Mucosa of stomach (tissue), 1 donor: ENCODE results near the gene NME9.
"Not testable (repeated sequence)": the region's sequence is repeated elsewhere in the genome, so short reads cannot be mapped to it uniquely, and the experiment has no call there.

Experiments used
- H3K27me3 ChIP-seq: one replicate; pipeline ENCODE4 v1.7.0; 2013; ENCODE audit warnings: mild to moderate bottlenecking, low read length; ENCODE audit not compliant: control insufficient read depth, insufficient read depth
- H3K36me3 ChIP-seq: one replicate; pipeline ENCODE4 v1.7.0; 2013; ENCODE audit warnings: low read length; ENCODE audit not compliant: control insufficient read depth, insufficient read depth
- H3K4me1 ChIP-seq: one replicate; pipeline ENCODE4 v1.7.0; 2013; ENCODE audit warnings: mild to moderate bottlenecking, low read length; ENCODE audit not compliant: control insufficient read depth, insufficient read depth
- H3K4me3 ChIP-seq: one replicate; pipeline ENCODE4 v1.7.0; 2013; ENCODE audit warnings: low read length
- H3K9ac ChIP-seq: one replicate; pipeline ENCODE4 v1.7.0; 2013; ENCODE audit warnings: mild to moderate bottlenecking, low read length, moderate library complexity
- H3K9me3 ChIP-seq: one replicate; pipeline ENCODE4 v1.7.0; 2013; ENCODE audit warnings: mild to moderate bottlenecking, low read length, moderate library complexity; ENCODE audit not compliant: control insufficient read depth
- donor health status: Pancreatic carcinoma.

Gene NME9

DNA sequence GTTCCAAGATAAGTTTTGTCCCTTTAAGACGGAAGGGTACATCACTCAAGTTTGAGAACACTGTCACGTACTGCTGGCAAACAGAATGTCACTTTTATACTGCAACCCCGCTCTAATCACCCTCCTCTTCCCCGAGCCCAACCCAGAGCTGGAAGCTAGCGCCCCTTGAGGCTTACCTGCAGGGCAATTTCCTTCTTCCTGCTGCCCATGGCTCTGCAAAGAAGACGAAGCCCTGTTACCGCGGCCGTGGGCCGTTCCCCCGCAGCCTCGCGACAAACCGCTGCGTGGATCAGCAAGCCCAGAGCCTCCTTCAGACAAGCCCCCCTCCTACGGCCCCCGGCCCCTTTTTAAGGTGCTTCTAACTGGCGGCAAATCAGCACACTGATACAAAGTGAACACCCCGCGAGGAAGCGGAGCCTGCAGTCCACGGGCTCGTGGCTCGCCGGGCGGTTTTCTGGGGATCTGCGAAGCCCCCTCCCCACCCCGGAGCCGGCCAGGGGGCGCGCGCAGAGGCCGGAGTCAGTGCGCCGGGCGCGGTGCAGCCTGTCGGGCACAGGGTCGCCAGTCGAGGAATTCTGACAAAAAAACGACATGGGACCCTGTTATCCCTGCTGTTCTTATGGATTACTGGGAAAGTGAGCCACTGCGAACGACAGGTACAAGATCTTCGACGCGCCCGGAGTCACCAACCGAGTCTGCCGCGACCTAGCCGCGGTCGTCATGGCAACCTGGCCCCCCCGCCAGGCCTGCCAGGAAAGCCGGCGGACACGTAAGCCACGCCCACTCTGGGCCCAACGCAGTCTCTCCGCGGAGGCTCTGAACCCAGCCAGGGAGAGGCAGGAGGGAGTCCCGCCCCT is at the start of gene NME9:
NME9 (minus strand) TSS at position 725 of the 857 bp plus-strand sequence; CDS start at position 209, 516 bp downstream.
- no peaks in the 10 kb centered on the region for H3K9me3 ChIP-seq
- no peaks in the 10 kb centered on the region for H3K27me3 ChIP-seq
- H3K4me3 ChIP-seq: peak within 1 kb of the TSS; percentile 23
- H3K36me3 ChIP-seq: no peaks in the 10 kb centered on the region
- H3K9ac ChIP-seq: peak within 1 kb of the TSS; percentile 53
- H3K4me1 ChIP-seq: no peaks in the 10 kb centered on the region

DNA sequence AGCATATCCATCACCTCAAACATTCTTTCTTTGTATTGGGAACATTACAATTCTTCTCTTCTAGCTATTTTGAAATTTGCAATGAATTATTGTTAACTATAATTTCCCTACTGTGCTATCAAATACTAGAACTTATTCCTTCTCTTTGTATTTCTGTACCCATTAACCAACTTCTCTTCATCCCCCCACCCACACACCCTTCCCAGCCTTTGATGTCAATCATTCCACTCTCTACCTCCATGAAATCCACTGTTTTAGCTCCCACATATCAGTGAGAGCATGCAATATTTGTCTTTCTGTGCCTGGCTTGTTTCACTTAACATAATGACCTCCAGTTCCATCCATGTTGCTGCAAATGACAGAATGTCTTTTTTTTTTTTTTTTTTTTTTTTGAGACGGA is 49.3 kb upstream of the NME9 start:
- H3K36me3 ChIP-seq: no peaks in the 10 kb centered on the region
- no peak overlapping the region for H3K9ac ChIP-seq
- no peak overlapping the region for H3K4me3 ChIP-seq
- H3K27me3 ChIP-seq: no peaks in the 10 kb centered on the region
- H3K4me1 ChIP-seq: no peaks in the 10 kb centered on the region
- no peaks in the 10 kb centered on the region for H3K9me3 ChIP-seq

DNA sequence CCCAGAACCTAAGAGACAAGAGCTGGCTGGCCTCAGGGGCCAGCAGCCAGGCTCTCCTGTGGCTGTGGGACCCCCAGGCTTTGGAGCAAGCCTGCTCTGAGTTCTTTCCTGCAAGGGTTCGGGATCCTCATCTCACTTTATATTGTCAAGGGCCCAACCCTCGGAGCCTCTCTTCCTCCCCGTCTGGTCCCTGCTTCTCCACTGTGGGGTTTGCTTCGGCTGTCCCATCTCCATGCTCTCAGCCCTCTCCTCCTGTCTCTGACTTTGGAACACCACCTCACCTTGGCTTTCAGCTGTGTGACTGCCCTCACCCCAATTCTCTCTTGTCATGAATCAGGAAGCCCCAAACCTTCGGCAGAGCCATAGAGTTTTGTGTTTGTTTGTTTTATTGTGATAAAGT is 48.7 kb upstream of the NME9 start:
- Histone ChIP-seq H3K36me3 (no peaks in the 10 kb centered on the region), H3K9me3 (no peaks in the 10 kb centered on the region), H3K4me1 (no peaks in the 10 kb centered on the region), H3K27me3 (no peaks in the 10 kb centered on the region), H3K4me3 (no peak overlapping the region), H3K9ac (no peak overlapping the region)

DNA sequence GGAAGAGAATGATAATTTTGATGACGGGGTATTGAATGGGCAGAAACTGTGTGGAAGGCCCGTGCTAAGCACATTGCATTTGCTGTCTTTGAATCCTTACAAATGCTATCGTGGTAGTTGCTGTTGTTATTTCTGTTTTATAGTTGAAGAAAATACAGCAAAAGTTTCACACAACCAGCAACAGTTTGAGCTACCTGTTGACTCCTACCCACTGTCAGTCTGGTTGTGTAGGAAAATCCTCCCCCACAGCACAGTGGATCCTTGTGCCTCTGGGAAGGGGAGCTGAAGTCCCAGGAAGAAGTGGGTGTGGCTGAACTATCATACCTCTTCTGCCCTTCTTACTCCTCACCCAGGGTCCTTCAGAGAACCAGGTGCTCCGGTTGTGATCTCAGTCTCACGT is 48.2 kb upstream of the NME9 start:
- H3K36me3 ChIP-seq: no peaks in the 10 kb centered on the region
- H3K9me3 ChIP-seq: no peaks in the 10 kb centered on the region
- no peaks in the 10 kb centered on the region for H3K4me1 ChIP-seq
- no peak overlapping the region for H3K9ac ChIP-seq
- H3K27me3 ChIP-seq: no peaks in the 10 kb centered on the region
- no peak overlapping the region for H3K4me3 ChIP-seq

GRCh38 chr3:138377212-138377611 is 47.6 kb upstream of the NME9 start:
- not testable (repeated sequence) for H3K9ac ChIP-seq, H3K36me3 ChIP-seq, H3K4me3 ChIP-seq, H3K9me3 ChIP-seq, H3K4me1 ChIP-seq, H3K27me3 ChIP-seq

- Histone ChIP-seq H3K4me1 (no peaks in the 10 kb centered on the region), H3K27me3 (no peaks in the 10 kb centered on the region), H3K4me3 (no peak overlapping the region), H3K36me3 (no peaks in the 10 kb centered on the region), H3K9me3 (no peaks in the 10 kb centered on the region), H3K9ac (no peak overlapping the region)
Measured at GRCh38 chr3:138376663-138377062, 47.0 kb upstream of the NME9 start.

- H3K4me1 ChIP-seq: no peaks in the 10 kb centered on the region
Measured at GRCh38 chr3:138375447-138375846, 45.8 kb upstream of the NME9 start.

GRCh38 chr3:138374573-138375134 is 45.0 kb upstream of the NME9 start:
- H3K36me3 ChIP-seq: no peaks in the 10 kb centered on the region
- no peak overlapping the region for H3K9ac ChIP-seq
- no peaks in the 10 kb centered on the region for H3K4me1 ChIP-seq
- no peaks in the 10 kb centered on the region for H3K27me3 ChIP-seq
- H3K9me3 ChIP-seq: no peaks in the 10 kb centered on the region
- H3K4me3 ChIP-seq: no peak overlapping the region

More at GRCh38 chr3:138375447-138375846, 45.8 kb upstream of the NME9 start:
- Histone ChIP-seq H3K27me3 (no peaks in the 10 kb centered on the region), H3K9me3 (no peaks in the 10 kb centered on the region), H3K4me3 (no peak overlapping the region), H3K36me3 (no peaks in the 10 kb centered on the region), H3K9ac (no peak overlapping the region)

- no peaks in the 10 kb centered on the region for H3K9me3 ChIP-seq
- H3K4me1 ChIP-seq: no peaks in the 10 kb centered on the region
- no peaks in the 10 kb centered on the region for H3K27me3 ChIP-seq
- H3K36me3 ChIP-seq: no peaks in the 10 kb centered on the region
- H3K4me3 ChIP-seq: no peak overlapping the region
- no peak overlapping the region for H3K9ac ChIP-seq
Measured at GRCh38 chr3:138373736-138374094, 44.1 kb upstream of the NME9 start.

DNA sequence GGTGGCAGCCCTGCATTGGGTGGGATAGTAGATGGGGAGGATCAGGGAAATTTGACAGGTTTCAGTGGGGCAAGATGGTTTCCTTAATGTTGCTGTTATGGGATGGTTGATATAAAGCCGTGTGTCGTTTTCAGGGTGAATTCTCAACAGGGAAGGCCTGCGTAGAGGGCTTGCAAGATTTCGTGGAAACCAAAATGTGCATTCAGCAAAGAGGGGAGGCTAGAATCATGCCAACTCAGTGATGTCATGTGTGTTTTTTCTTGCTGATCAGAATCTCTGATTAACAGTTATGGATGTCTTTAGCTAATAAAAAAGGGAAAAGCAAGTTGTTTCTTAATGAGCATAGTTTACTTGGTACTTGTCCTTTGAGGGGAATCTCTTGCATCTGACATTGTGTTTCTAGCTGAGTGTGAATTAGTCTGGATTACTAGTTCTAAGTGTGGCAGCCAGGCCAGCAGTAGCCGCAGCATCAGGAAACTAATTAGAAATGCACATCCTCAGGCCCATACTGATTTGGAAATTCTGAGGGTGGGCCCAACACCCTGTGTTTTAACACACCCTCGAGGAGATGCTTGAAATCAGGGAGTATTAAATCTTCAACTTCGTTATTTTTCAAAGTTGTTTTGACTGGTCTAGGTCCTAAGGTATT is 43.6 kb upstream of the NME9 start:
- Histone ChIP-seq H3K9me3 (no peaks in the 10 kb centered on the region), H3K36me3 (no peaks in the 10 kb centered on the region), H3K9ac (no peak overlapping the region), H3K4me3 (no peak overlapping the region), H3K27me3 (no peaks in the 10 kb centered on the region), H3K4me1 (no peaks in the 10 kb centered on the region)

GRCh38 chr3:138371070-138371965 is 41.7 kb upstream of the NME9 start:
- Histone ChIP-seq H3K4me1 (no peaks in the 10 kb centered on the region), H3K27me3 (no peaks in the 10 kb centered on the region), H3K9me3 (no peaks in the 10 kb centered on the region), H3K4me3 (no peak overlapping the region), H3K36me3 (no peaks in the 10 kb centered on the region), H3K9ac (no peak overlapping the region)
